HEK293 (cell line): ENCODE data around the gene SLC2A3.

Experiments
- CTCF ChIA-PET: fragments of 350-600 bp; formaldehyde crosslinking; extraction: SDS; loops from one replicate; lab custom pipeline; 2021; ENCODE audit warnings: antibody characterized with exemption; lab: Yijun Ruan, JAX
- POLR2A ChIA-PET: fragments of 300-600 bp; formaldehyde crosslinking; extraction: SDS; loops from one replicate; lab custom pipeline; 2020; ENCODE audit warnings: antibody characterized with exemption, inconsistent platforms; lab: Yijun Ruan, JAX
- H3K27ac ChIP-seq: fragments of 200-500 bp; sonication (Bioruptor generic); 2 replicates; pipeline ENCODE4 v1.5.1; 2014; ENCODE audit warnings: low read depth, low read length, control low read depth, inconsistent platforms; ENCODE audit errors: extremely low read depth
- H3K36me3 ChIP-seq, 2 experiments: fragments of 200-500 bp in 1 of 2; sonication (Bioruptor generic) in 1 of 2; 1 replicate in 1 of 2; 2 replicates in 1 of 2; pipeline ENCODE4 v1.5.1; 2014 to 2017; ENCODE audit warnings: inconsistent platforms in 2 of 2, low read length in 2 of 2; ENCODE audit not compliant: control insufficient read depth in 2 of 2, insufficient read depth in 1 of 2
- H3K4me1 ChIP-seq: fragments of 200-500 bp; sonication (Bioruptor generic); 2 replicates; pipeline ENCODE4 v1.5.1; 2014; ENCODE audit warnings: mild to moderate bottlenecking, low read length, inconsistent platforms; ENCODE audit not compliant: control insufficient read depth, insufficient read depth
- H3K4me3 ChIP-seq: 2 replicates; pipeline ENCODE4 v1.5.1; 2011; ENCODE audit warnings: low read depth, mild to moderate bottlenecking, control low read depth, low read length, moderate library complexity
- H3K9me3 ChIP-seq: fragments of 200-500 bp; sonication (Bioruptor generic); 2 replicates; pipeline ENCODE4 v1.5.1; 2014; ENCODE audit warnings: low read depth, low read length, inconsistent platforms; ENCODE audit not compliant: control insufficient read depth, insufficient read depth
- GLIS2 ChIP-seq: fragments of 450-650 bp; formaldehyde crosslinking; IDR thresholded peaks from 2 replicates; pipeline ENCODE4 v1.5.1; 2016; ENCODE audit warnings: missing biosample characterization, missing genetic modification characterization
- SETDB1 ChIP-seq: IDR thresholded peaks from one replicate; pipeline ENCODE4 v1.6.1; 2017; ENCODE audit warnings: mild to moderate bottlenecking, low read length, moderate library complexity, mixed read lengths; ENCODE audit not compliant: insufficient read length
- ZFP41 ChIP-seq: fragments of 450-650 bp; formaldehyde crosslinking; IDR thresholded peaks from 2 replicates; pipeline ENCODE4 v1.5.1; 2016; ENCODE audit warnings: missing biosample characterization, missing genetic modification characterization, borderline replicate concordance
- ZNF10 ChIP-seq: fragments of 450-650 bp; formaldehyde crosslinking; IDR thresholded peaks from 2 replicates; pipeline ENCODE4 v1.5.1; 2017; ENCODE audit warnings: missing biosample characterization, missing genetic modification characterization
- ZNF121 ChIP-seq: fragments of 450-650 bp; formaldehyde crosslinking; IDR thresholded peaks from 2 replicates; pipeline ENCODE4 v1.5.1; 2016; ENCODE audit warnings: missing biosample characterization, missing genetic modification characterization
- ZNF132 ChIP-seq: fragments of 450-650 bp; formaldehyde crosslinking; IDR thresholded peaks from 2 replicates; pipeline ENCODE4 v1.5.1; 2017; ENCODE audit warnings: missing biosample characterization, missing genetic modification characterization, borderline replicate concordance
- ZNF366 ChIP-seq: fragments of 450-650 bp; formaldehyde crosslinking; conservative IDR thresholded peaks from 2 replicates; pipeline ENCODE4 v1.5.1; 2016; ENCODE audit warnings: missing biosample characterization, missing genetic modification characterization
- ZNF37A ChIP-seq: fragments of 450-650 bp; IDR thresholded peaks from 2 replicates; pipeline ENCODE4 v1.5.1; 2018; ENCODE audit warnings: missing biosample characterization, missing genetic modification characterization
- ZNF639 ChIP-seq: fragments of 450-650 bp; formaldehyde crosslinking; IDR thresholded peaks from 2 replicates; pipeline ENCODE4 v1.5.1; 2016; ENCODE audit warnings: missing biosample characterization, missing genetic modification characterization
- ZNF658 ChIP-seq: fragments of 450-650 bp; formaldehyde crosslinking; IDR thresholded peaks from 2 replicates; pipeline ENCODE4; 2016; ENCODE audit warnings: missing biosample characterization, missing genetic modification characterization
- ZNF677 ChIP-seq: fragments of 450-650 bp; IDR thresholded peaks from 2 replicates; pipeline ENCODE4 v1.5.0; 2018; ENCODE audit warnings: missing biosample characterization, mild to moderate bottlenecking, missing genetic modification characterization, moderate library complexity
- ZNF791 ChIP-seq: fragments of 450-650 bp; formaldehyde crosslinking; IDR thresholded peaks from 2 replicates; pipeline ENCODE4 v1.5.1; 2016; ENCODE audit warnings: missing biosample characterization, missing genetic modification characterization
- TF ChIP-seq, protein P1 (sequence below): fragments of 450-650 bp; formaldehyde crosslinking; IDR thresholded peaks from 2 replicates; pipeline ENCODE4 v1.5.1; 2017; ENCODE audit warnings: missing biosample characterization, missing genetic modification characterization
- TF ChIP-seq, protein P2 (sequence below): fragments of 450-650 bp; formaldehyde crosslinking; IDR thresholded peaks from 2 replicates; pipeline ENCODE4 v1.5.1; 2016; ENCODE audit warnings: missing biosample characterization, missing genetic modification characterization
- TF ChIP-seq, protein P3 (sequence below): fragments of 450-650 bp; formaldehyde crosslinking; IDR thresholded peaks from 2 replicates; pipeline ENCODE4 v1.5.1; 2016; ENCODE audit warnings: missing biosample characterization, missing genetic modification characterization

SLC2A3 gene

DNA sequence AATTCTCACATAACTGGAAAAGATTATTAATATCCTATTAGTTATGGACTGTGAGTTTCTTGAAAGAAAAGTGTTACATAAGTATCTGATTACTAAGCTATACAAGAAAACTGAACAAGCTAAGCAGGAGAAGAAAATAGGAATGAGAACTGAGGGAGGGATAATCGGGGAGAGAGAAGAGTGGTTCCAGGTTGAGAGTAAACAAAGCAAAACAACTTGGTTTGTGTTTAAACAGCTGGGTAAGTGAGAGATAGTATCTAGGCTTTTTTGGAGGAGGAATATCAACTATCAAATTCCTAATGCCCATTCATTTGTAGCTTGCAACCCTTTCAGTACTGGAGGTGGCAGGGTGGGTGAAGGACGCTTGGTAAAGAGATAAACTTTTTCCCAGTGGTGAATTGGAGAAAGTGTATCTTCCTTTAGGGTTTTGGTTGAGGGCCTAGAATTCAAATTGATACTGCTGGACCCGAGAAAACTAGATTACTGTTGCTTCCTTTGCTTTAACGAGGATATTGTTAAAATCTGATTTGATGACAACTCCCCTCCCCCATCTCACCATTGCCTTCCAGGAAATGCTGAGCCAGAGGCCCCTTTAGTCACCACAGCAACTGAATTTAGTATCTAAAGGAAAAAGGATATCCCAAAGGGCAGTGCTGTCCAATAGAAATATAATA, 2.0 kb upstream of the SLC2A3 start:
- no peak for TF ChIP-seq ZNF132 (tag by site-specific recombination)
- 0 out of 2 replicates have a peak, but pooled peaks have one; percentile 16 for TF ChIP-seq ZNF366 (tag by site-specific recombination)
- no peak for TF ChIP-seq ZNF791 (tag by site-specific recombination)
- 0 out of 2 replicates have a peak, but pooled peaks have one; percentile 9 for TF ChIP-seq ZNF10
- no peak for TF ChIP-seq ZNF677 (tag by site-specific recombination)
- no peak for TF ChIP-seq ZNF639 (tag by site-specific recombination)
- TF ChIP-seq, protein P1, sequence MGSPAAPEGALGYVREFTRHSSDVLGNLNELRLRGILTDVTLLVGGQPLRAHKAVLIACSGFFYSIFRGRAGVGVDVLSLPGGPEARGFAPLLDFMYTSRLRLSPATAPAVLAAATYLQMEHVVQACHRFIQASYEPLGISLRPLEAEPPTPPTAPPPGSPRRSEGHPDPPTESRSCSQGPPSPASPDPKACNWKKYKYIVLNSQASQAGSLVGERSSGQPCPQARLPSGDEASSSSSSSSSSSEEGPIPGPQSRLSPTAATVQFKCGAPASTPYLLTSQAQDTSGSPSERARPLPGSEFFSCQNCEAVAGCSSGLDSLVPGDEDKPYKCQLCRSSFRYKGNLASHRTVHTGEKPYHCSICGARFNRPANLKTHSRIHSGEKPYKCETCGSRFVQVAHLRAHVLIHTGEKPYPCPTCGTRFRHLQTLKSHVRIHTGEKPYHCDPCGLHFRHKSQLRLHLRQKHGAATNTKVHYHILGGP: 0 out of 2 replicates have a peak, but pooled peaks have one; percentile 9
- no peak for TF ChIP-seq ZFP41 (tag by site-specific recombination)
- peak overlapping the region; percentile 47 for H3K27ac ChIP-seq
- no peak overlapping the region for H3K4me3 ChIP-seq
- peaks cover 2% of the 10 kb centered on the region; the same call in 1 of the 2 replicates for H3K4me1 ChIP-seq
- no peaks in the 10 kb centered on the region for H3K9me3 ChIP-seq
- ChIA-PET CTCF (interaction anchor here (0.8 to 6.8 kb wide), 5 partner anchors 9 to 140 kb away, joined by 3 to 70 read pairs (median 3); no protein-coding TSS in a partner anchor), POLR2A (interaction anchor here (0.7 to 1.9 kb wide), 2 partner anchors 10 to 23 kb away, joined by 4 to 6 read pairs; no protein-coding TSS in a partner anchor)
- H3K36me3 ChIP-seq: peaks cover 0 to 10% of the 10 kb centered on the region in 2 experiments; a peak in 2 of 3 replicates

DNA sequence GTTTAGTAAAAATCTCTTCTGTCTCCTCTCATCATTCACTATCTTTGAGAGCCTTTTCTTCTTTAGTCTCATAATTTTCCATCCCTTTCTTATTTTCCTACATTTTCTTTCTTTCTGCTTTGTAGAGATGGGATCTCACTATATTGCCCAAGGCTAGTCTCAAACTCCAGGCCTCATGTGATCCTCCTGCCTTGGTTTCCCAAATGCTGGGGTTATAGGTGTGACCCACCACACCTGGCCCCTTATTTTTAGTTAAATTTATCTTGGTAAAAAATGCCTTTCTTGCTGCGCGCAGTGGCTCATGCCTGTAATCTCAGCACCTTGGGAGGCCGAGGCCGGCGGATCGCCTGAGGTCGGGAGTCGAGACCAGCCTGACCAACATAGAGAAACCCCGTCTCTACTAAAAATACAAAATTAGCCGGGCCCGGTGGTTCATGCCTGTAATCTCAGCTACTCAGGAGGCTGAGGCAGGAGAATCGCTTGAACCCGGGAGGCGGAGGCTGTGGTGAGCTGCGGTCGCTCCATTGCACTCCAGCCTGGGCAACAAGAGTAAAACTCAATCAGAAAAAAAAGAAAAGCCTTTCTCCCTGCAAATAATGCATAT, 996 bp downstream of the SLC2A3 start:
- TF ChIP-seq ZNF121 (tag by site-specific recombination): peak; percentile 60
- TF ChIP-seq GLIS2: no peak
- Histone ChIP-seq H3K27ac (no peak overlapping the region), H3K4me3 (peak overlapping the region; percentile 55), H3K9me3 (no peaks in the 10 kb centered on the region), H3K36me3 (peaks cover 22 to 40% of the 10 kb centered on the region in 2 experiments; a peak in 2 of 3 replicates), H3K4me1 (peaks cover 2% of the 10 kb centered on the region; the same call in 1 of the 2 replicates)
- CTCF ChIA-PET: interaction anchor here (0.5 to 6.8 kb wide), 17 partner anchors 26 to 856 kb away, joined by 3 to 70 read pairs (median 4); no protein-coding TSS in a partner anchor
- POLR2A ChIA-PET: interaction anchor here (0.6 to 2.2 kb wide), 8 partner anchors 25 to 116 kb away, joined by 3 to 108 read pairs (median 12); no protein-coding TSS in a partner anchor

- ChIA-PET POLR2A (interaction anchor here (1.4 to 2.2 kb wide), 5 partner anchors 26 to 144 kb away, joined by 6 to 19 read pairs (median 12); no protein-coding TSS in a partner anchor), CTCF (interaction anchor here (0.5 to 6.8 kb wide), 32 partner anchors 10 to 1167 kb away, joined by 3 to 70 read pairs (median 6); no protein-coding TSS in a partner anchor)
- Histone ChIP-seq H3K27ac (no peak overlapping the region), H3K36me3 (peaks cover 25 to 47% of the 10 kb centered on the region in 2 experiments; a peak in 2 of 3 replicates), H3K4me3 (peak overlapping the region; percentile 55), H3K4me1 (peaks cover 2% of the 10 kb centered on the region; the same call in 1 of the 2 replicates), H3K9me3 (no peaks in the 10 kb centered on the region)
- TF ChIP-seq, protein P2, sequence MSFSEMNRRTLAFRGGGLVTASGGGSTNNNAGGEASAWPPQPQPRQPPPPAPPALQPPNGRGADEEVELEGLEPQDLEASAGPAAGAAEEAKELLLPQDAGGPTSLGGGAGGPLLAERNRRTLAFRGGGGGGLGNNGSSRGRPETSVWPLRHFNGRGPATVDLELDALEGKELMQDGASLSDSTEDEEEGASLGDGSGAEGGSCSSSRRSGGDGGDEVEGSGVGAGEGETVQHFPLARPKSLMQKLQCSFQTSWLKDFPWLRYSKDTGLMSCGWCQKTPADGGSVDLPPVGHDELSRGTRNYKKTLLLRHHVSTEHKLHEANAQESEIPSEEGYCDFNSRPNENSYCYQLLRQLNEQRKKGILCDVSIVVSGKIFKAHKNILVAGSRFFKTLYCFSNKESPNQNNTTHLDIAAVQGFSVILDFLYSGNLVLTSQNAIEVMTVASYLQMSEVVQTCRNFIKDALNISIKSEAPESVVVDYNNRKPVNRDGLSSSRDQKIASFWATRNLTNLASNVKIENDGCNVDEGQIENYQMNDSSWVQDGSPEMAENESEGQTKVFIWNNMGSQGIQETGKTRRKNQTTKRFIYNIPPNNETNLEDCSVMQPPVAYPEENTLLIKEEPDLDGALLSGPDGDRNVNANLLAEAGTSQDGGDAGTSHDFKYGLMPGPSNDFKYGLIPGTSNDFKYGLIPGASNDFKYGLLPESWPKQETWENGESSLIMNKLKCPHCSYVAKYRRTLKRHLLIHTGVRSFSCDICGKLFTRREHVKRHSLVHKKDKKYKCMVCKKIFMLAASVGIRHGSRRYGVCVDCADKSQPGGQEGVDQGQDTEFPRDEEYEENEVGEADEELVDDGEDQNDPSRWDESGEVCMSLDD: no peak
- no peak for TF ChIP-seq SETDB1
- no peak for TF ChIP-seq ZNF37A
- TF ChIP-seq, protein P3, sequence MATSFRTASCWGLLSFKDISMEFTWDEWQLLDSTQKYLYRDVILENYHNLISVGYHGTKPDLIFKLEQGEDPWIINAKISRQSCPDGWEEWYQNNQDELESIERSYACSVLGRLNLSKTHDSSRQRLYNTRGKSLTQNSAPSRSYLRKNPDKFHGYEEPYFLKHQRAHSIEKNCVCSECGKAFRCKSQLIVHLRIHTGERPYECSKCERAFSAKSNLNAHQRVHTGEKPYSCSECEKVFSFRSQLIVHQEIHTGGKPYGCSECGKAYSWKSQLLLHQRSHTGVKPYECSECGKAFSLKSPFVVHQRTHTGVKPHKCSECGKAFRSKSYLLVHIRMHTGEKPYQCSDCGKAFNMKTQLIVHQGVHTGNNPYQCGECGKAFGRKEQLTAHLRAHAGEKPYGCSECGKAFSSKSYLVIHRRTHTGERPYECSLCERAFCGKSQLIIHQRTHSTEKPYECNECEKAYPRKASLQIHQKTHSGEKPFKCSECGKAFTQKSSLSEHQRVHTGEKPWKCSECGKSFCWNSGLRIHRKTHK (tag by site-specific recombination): no peak
- no peak for TF ChIP-seq ZNF658
- no peak for TF ChIP-seq ZNF639 (tag by site-specific recombination)
Observed at GRCh38 chr12:7934091-7934888, 1.7 kb downstream of the SLC2A3 start.
